ENCODE results near the gene EEIG1.

GRCh38 chr9:127999461-127999860 lies 18.7 kb upstream of the EEIG1 start:
- TF ChIP-seq, protein P1, sequence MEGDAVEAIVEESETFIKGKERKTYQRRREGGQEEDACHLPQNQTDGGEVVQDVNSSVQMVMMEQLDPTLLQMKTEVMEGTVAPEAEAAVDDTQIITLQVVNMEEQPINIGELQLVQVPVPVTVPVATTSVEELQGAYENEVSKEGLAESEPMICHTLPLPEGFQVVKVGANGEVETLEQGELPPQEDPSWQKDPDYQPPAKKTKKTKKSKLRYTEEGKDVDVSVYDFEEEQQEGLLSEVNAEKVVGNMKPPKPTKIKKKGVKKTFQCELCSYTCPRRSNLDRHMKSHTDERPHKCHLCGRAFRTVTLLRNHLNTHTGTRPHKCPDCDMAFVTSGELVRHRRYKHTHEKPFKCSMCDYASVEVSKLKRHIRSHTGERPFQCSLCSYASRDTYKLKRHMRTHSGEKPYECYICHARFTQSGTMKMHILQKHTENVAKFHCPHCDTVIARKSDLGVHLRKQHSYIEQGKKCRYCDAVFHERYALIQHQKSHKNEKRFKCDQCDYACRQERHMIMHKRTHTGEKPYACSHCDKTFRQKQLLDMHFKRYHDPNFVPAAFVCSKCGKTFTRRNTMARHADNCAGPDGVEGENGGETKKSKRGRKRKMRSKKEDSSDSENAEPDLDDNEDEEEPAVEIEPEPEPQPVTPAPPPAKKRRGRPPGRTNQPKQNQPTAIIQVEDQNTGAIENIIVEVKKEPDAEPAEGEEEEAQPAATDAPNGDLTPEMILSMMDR (conservative IDR thresholded peaks at IDR 0.05 in 1 of 2, IDR thresholded peaks at IDR 0.05 in 1 of 2; ENCODE audit: extremely low read depth in 1 of 2, insufficient read depth in 1 of 2, low read depth in 1 of 2, low read length in 2 of 2): no peak
- TF ChIP-seq EZH2 (IDR thresholded peaks at IDR 0.05; ENCODE audit: borderline replicate concordance, low read length): no peak
